SU-DHL-6 (cell line): ENCODE data around the gene PADI4.

ENCODE experiments used
- H2AFZ ChIP-seq: fragments of 200-600 bp; sonication (generic); 2 replicates; pipeline ENCODE4 v1.6.1; 2014; ENCODE audit warnings: low read depth, mild to moderate bottlenecking, moderate library complexity, mixed read lengths, antibody characterized with exemption, low read length; ENCODE audit not compliant: severe bottlenecking
- H3F3A ChIP-seq: fragments of 200-600 bp; shearing (Covaris generic); 2 replicates; pipeline ENCODE4 v1.6.0; 2016; ENCODE audit warnings: antibody characterized with exemption, mild to moderate bottlenecking; ENCODE audit not compliant: insufficient read depth
- H3K27ac ChIP-seq: fragments of 200-600 bp; sonication (generic); 2 replicates; pipeline ENCODE4 v1.5.1; 2016; ENCODE audit warnings: low read depth, mild to moderate bottlenecking, low read length, moderate library complexity, mixed read lengths
- H3K27me3 ChIP-seq: fragments of 200-600 bp; sonication (generic), shearing (Covaris generic); 2 replicates; pipeline ENCODE4 v1.6.0; 2014; ENCODE audit warnings: mild to moderate bottlenecking, low read length
- H3K36me3 ChIP-seq: fragments of 200-600 bp; sonication (generic); 2 replicates; pipeline ENCODE4 v1.6.1; 2014; ENCODE audit warnings: mild to moderate bottlenecking, low read length, mixed read lengths
- H3K4me2 ChIP-seq: fragments of 300-600, 200-600 bp; shearing (Covaris generic), sonication (generic); 2 replicates; pipeline ENCODE4 v1.6.0; 2014; ENCODE audit warnings: low read length, low read depth, mild to moderate bottlenecking; ENCODE audit not compliant: poor library complexity, severe bottlenecking
- H3K4me3 ChIP-seq: fragments of 200-600 bp; sonication (generic); 2 replicates; pipeline ENCODE4 v1.5.1; 2014; ENCODE audit warnings: antibody characterized with exemption, low read length, mild to moderate bottlenecking, mixed read lengths; ENCODE audit not compliant: insufficient read depth, poor library complexity, severe bottlenecking
- H3K79me2 ChIP-seq: fragments of 200-600 bp; sonication (generic); 2 replicates; pipeline ENCODE4 v1.6.1; 2014; ENCODE audit warnings: mild to moderate bottlenecking, low read length, moderate library complexity; ENCODE audit not compliant: insufficient read depth
- H3K9ac ChIP-seq: fragments of 200-600 bp; sonication (generic); 2 replicates; pipeline ENCODE4 v1.7.0; 2014; ENCODE audit warnings: mild to moderate bottlenecking, low read length
- H3K9me2 ChIP-seq: fragments of 200-600 bp; sonication (generic); replicated peaks from 2 replicates; pipeline ENCODE4 v1.6.1; 2014; ENCODE audit warnings: low read length; ENCODE audit not compliant: insufficient read depth
- H3K9me3 ChIP-seq: fragments of 200-600 bp; sonication (generic); 2 replicates; pipeline ENCODE4 v1.6.1; 2014; ENCODE audit warnings: low read length, mixed read lengths; ENCODE audit not compliant: insufficient read depth
- H4K20me1 ChIP-seq: fragments of 200-600 bp; sonication (generic); 2 replicates; pipeline ENCODE4 v1.6.1; 2014; ENCODE audit warnings: low read depth, mild to moderate bottlenecking, antibody characterized with exemption, low read length, moderate library complexity, mixed read lengths
- CTCF ChIP-seq: fragments of 200-600 bp; sonication (generic); IDR thresholded peaks from one replicate; pipeline ENCODE4 v1.5.1; 2017; ENCODE audit warnings: antibody characterized with exemption, mild to moderate bottlenecking, low read length, moderate library complexity; ENCODE audit not compliant: insufficient read depth, poor library complexity, severe bottlenecking
- EZH2phosphoT487 ChIP-seq: fragments of 200-600 bp; sonication (generic), shearing (Covaris generic); conservative IDR thresholded peaks from 2 replicates; pipeline ENCODE4 v1.6.1; 2018; ENCODE audit warnings: mild to moderate bottlenecking, antibody characterized with exemption, low read length, moderate library complexity, mixed read lengths

PADI4 gene

DNA sequence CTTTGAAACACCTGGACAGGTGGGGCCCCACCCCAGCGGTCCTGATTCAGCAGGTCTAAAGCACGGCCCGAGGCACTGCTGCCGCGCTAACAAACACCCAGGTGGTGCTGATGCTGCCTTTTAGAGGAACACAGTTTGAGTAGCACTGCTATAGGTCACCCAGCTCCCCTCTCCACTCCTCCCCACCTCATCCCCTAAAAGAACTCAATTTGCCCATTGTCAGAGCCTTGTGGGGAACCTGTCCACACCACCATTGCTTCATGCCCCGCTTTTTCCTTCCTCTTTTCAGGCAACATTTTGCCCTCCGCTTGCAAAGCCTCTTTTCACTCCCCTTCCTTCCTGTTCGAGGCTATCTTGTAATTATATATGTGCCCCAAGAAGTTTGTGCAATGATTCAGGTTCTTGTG, 26.2 kb upstream of the PADI4 start:
- H3K4me3 ChIP-seq, result no peak overlapping the region
- no peak for TF ChIP-seq EZH2phosphoT487
- TF ChIP-seq CTCF, result no peak
- no peaks in the 10 kb centered on the region for H3K9me3 ChIP-seq
- no peaks in the 10 kb centered on the region for H3F3A ChIP-seq
- H3K36me3 ChIP-seq, result no peaks in the 10 kb centered on the region
- no peaks in the 10 kb centered on the region for H3K27me3 ChIP-seq
- H3K27ac ChIP-seq, result no peak overlapping the region
- no peak overlapping the region for H3K9ac ChIP-seq
- no peaks in the 10 kb centered on the region for H4K20me1 ChIP-seq
- H3K4me2 ChIP-seq, result no peak overlapping the region
- H3K9me2 ChIP-seq, result no peaks in the 10 kb centered on the region
- no peak overlapping the region for H2AFZ ChIP-seq
- H3K79me2 ChIP-seq, result no peaks in the 10 kb centered on the region

DNA sequence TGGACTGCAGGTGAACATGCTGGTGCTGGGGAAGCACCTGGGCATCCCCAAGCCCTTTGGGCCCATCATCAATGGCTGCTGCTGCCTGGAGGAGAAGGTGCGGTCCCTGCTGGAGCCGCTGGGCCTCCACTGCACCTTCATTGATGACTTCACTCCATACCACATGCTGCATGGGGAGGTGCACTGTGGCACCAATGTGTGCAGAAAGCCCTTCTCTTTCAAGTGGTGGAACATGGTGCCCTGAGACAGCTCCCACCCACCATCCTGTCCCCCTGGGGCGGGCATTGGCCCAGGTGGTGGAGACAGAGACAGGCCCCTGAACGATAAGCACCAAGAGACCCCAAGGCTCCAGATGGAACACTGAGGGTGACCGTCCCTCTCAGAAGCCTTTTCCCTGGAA, 25.2 kb upstream of the PADI4 start:
- no peak overlapping the region for H2AFZ ChIP-seq
- H3K27me3 ChIP-seq, result no peaks in the 10 kb centered on the region
- H3K4me3 ChIP-seq, result no peak overlapping the region
- H3K9me2 ChIP-seq, result no peaks in the 10 kb centered on the region
- H3K27ac ChIP-seq, result no peak overlapping the region
- H3K9ac ChIP-seq, result no peak overlapping the region
- H3K36me3 ChIP-seq, result no peaks in the 10 kb centered on the region
- TF ChIP-seq EZH2phosphoT487, result no peak
- H3K9me3 ChIP-seq, result no peaks in the 10 kb centered on the region
- no peaks in the 10 kb centered on the region for H3F3A ChIP-seq
- H4K20me1 ChIP-seq, result no peaks in the 10 kb centered on the region
- H3K4me2 ChIP-seq, result no peak overlapping the region
- no peaks in the 10 kb centered on the region for H3K79me2 ChIP-seq

DNA sequence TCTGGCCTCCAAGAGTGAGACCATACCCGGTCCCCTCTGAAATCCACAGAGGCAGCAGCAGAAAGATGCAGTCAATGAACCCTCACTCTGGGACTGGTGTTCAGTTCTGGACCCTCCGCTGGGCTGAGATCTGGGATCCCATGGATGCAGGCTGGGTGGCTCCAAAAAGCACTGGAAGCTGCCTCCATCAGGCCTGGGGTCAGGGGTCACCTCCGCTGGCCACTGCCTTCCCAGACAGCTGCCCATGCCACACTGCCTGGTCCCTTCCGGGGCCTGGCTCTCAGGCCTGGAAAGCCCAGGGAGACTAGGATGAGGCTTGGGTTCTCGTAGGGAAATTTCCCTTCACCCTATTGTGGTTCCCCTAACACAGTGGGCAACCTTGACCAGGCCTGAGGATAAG, 21.4 kb upstream of the PADI4 start:
- no peak overlapping the region for H2AFZ ChIP-seq
- H3K9ac ChIP-seq, result no peak overlapping the region
- no peaks in the 10 kb centered on the region for H3K9me2 ChIP-seq
- H4K20me1 ChIP-seq, result no peaks in the 10 kb centered on the region
- H3K4me2 ChIP-seq, result no peak overlapping the region
- no peaks in the 10 kb centered on the region for H3K36me3 ChIP-seq
- H3K27me3 ChIP-seq, result no peaks in the 10 kb centered on the region
- H3F3A ChIP-seq, result no peaks in the 10 kb centered on the region
- H3K4me3 ChIP-seq, result no peak overlapping the region
- no peaks in the 10 kb centered on the region for H3K9me3 ChIP-seq
- no peak overlapping the region for H3K27ac ChIP-seq
- no peaks in the 10 kb centered on the region for H3K79me2 ChIP-seq
- TF ChIP-seq EZH2phosphoT487, result no peak
- TF ChIP-seq CTCF, result no peak

GRCh38 chr1:17287130-17287776, 20.7 kb upstream of the PADI4 start:
- no peaks in the 10 kb centered on the region for H3K27me3 ChIP-seq
- H3K4me2 ChIP-seq, result no peak overlapping the region
- no peaks in the 10 kb centered on the region for H3K9me2 ChIP-seq
- H3K79me2 ChIP-seq, result no peaks in the 10 kb centered on the region
- TF ChIP-seq CTCF, result no peak
- no peak for TF ChIP-seq EZH2phosphoT487
- no peak overlapping the region for H3K27ac ChIP-seq
- H3F3A ChIP-seq, result no peaks in the 10 kb centered on the region
- H4K20me1 ChIP-seq, result no peaks in the 10 kb centered on the region
- no peak overlapping the region for H3K4me3 ChIP-seq
- no peaks in the 10 kb centered on the region for H3K36me3 ChIP-seq
- H3K9me3 ChIP-seq, result no peaks in the 10 kb centered on the region
- no peak overlapping the region for H3K9ac ChIP-seq
- no peak overlapping the region for H2AFZ ChIP-seq
